Gastroesophageal sphincter (tissue), 4 donors: ENCODE results near the gene WNT3. TPM values are rescaled to one million over a fixed set of nuclear protein-coding genes. Genes with fewer than 3 reads are reported as not detected.

Experiments
- ATAC-seq: fragments of 150-250 bp; one replicate; pipeline ENCODE4 v1.9.1; 2016; ENCODE audit warnings: mild to moderate bottlenecking, moderate library complexity
- H3K27ac ChIP-seq, 4 donors: fragments of 200-600 bp; sonication (generic) in 3 of 4; 1 replicate in 3 of 4; 2 replicates in 1 of 4; pipeline ENCODE4 v1.5.1; 2016 to 2019
- H3K27me3 ChIP-seq: fragments of 200-600 bp; sonication (generic); one replicate; pipeline ENCODE4 v1.5.1; 2019
- H3K36me3 ChIP-seq, 2 donors: fragments of 200-600 bp; sonication (generic); one replicate each; pipeline ENCODE4 v1.5.1; 2019; ENCODE audit warnings: control low read depth in 1 of 2
- H3K4me1 ChIP-seq, 3 donors: fragments of 200-600 bp; sonication (generic); 1 replicate in 2 of 3; 2 replicates in 1 of 3; pipeline ENCODE4 v1.5.1; 2016 to 2019; ENCODE audit warnings: control low read depth in 2 of 3
- H3K4me3 ChIP-seq, 2 donors: fragments of 200-600 bp; sonication (generic); one replicate each; pipeline ENCODE4 v1.5.1; 2019; ENCODE audit warnings: mild to moderate bottlenecking in 1 of 2, moderate library complexity in 1 of 2
- H3K9me3 ChIP-seq, 3 donors: fragments of 200-600 bp; sonication (generic); one replicate each; pipeline ENCODE4 v1.5.1; 2017 to 2019; ENCODE audit warnings: control low read depth in 2 of 3
- CTCF ChIP-seq, 4 experiments: fragments of 200-600 bp in 2 of 4; fragments of 450-650 bp in 2 of 4; sonication (generic) in 1 of 4; IDR thresholded peaks; one replicate each; pipeline ENCODE4 v1.5.1; 2017 to 2019; ENCODE audit warnings: antibody characterized with exemption in 4 of 4, mild to moderate bottlenecking in 2 of 4, moderate library complexity in 2 of 4
- EP300 ChIP-seq: sonication (generic); formaldehyde crosslinking; IDR thresholded peaks from one replicate; pipeline ENCODE4 v1.6.1; 2017; ENCODE audit warnings: antibody characterized with exemption, mild to moderate bottlenecking
- POLR2A ChIP-seq, 2 donors: fragments of 450-650 bp; IDR thresholded peaks; one replicate each; pipeline ENCODE4 v1.6.1; 2017; ENCODE audit warnings: antibody characterized with exemption in 2 of 2, mild to moderate bottlenecking in 2 of 2, moderate library complexity in 1 of 2
- POLR2AphosphoS5 ChIP-seq: sonication (generic); formaldehyde crosslinking; IDR thresholded peaks from one replicate; pipeline ENCODE4 v1.6.1; 2017; ENCODE audit warnings: antibody characterized with exemption
- WGBS, 2 donors: methylation state at CpG; one replicate each; pipeline ENCODE4 v1.1.5; 2018; ENCODE audit warnings: low coverage in 1 of 2; 5-methylcytosine and 5-hydroxymethylcytosine counted together
- total RNA-seq, 4 donors: library from RNA; depleted of rRNA; stranded (reverse); fragments of >200 nt; gene quantifications; one replicate each; pipeline ENCODE4 v1.1.0, GENCODE V29; 2016

WNT3 gene
- total RNA-seq: 1 to 10 TPM in 2 of 4 donors, under 1 TPM in 2; 0.62 to 1.4 (median 0.99) TPM

GRCh38 chr17:46818316-46818928 is at the start of gene WNT3:
TSS of gene WNT3 (minus strand) at chr17:46818692. CDS start at chr17:46818597, 95 bp downstream.
- Histone ChIP-seq H3K27ac (no peak within 1 kb of the TSS), H3K36me3 (no peaks in the 10 kb centered on the region), H3K4me3 (peak within 1 kb of the TSS in 1 of 2 donors; percentile 46), H3K9me3 (peaks cover 0 to 5% (median 0%) of the 10 kb centered on the region in 3 donors), H3K27me3 (peaks cover 98% of the 10 kb centered on the region), H3K4me1 (peaks cover 0 to 35% (median 9%) of the 10 kb centered on the region in 3 donors)
- 0% methylated on average over 2 of the region's 47 CpGs; no CpG with 5 or more reads in 1 of the 2 donors for WGBS, 2 donors
- no peak for ATAC-seq
- TF ChIP-seq POLR2A (IDR thresholded peaks at IDR 0.05) (no peak), CTCF (IDR thresholded peaks at IDR 0.05) (no peak), POLR2AphosphoS5 (no peak), EP300 (no peak)

- H3K27ac ChIP-seq: no peak overlapping the region
- no peak overlapping the region for H3K4me3 ChIP-seq
- no peaks in the 10 kb centered on the region for H3K9me3 ChIP-seq
- ATAC-seq: no peak
- H3K4me1 ChIP-seq: no peaks in the 10 kb centered on the region
- peaks cover 55% of the 10 kb centered on the region for H3K27me3 ChIP-seq
- no peaks in the 10 kb centered on the region for H3K36me3 ChIP-seq
- no peak for TF ChIP-seq POLR2A (IDR thresholded peaks at IDR 0.05)
- TF ChIP-seq POLR2AphosphoS5: no peak
- TF ChIP-seq CTCF (IDR thresholded peaks at IDR 0.05): no peak
- no peak for TF ChIP-seq EP300
Measured at GRCh38 chr17:46866747-46867146, 48.3 kb upstream of the WNT3 start.

- no peaks in the 10 kb centered on the region for H3K9me3 ChIP-seq
- H3K4me3 ChIP-seq: no peak overlapping the region
- ATAC-seq: no peak
- H3K27me3 ChIP-seq: peaks cover 59% of the 10 kb centered on the region
- H3K4me1 ChIP-seq: no peaks in the 10 kb centered on the region
- no peak for TF ChIP-seq CTCF (IDR thresholded peaks at IDR 0.05)
- no peak for TF ChIP-seq POLR2A (IDR thresholded peaks at IDR 0.05)
- TF ChIP-seq POLR2AphosphoS5: no peak
- no peak for TF ChIP-seq EP300
- no peak overlapping the region for H3K27ac ChIP-seq
- 63 to 74% methylated on average over 5 to 7 of the region's 8 CpGs for WGBS, 2 donors
- H3K36me3 ChIP-seq: no peaks in the 10 kb centered on the region
Measured at GRCh38 chr17:46866325-46866724, 47.8 kb upstream of the WNT3 start.

- H3K36me3 ChIP-seq: no peaks in the 10 kb centered on the region
- no peak overlapping the region for H3K4me3 ChIP-seq
- H3K27me3 ChIP-seq: peaks cover 65% of the 10 kb centered on the region
- ATAC-seq: no peak
- no peaks in the 10 kb centered on the region for H3K4me1 ChIP-seq
- no peaks in the 10 kb centered on the region for H3K9me3 ChIP-seq
- no peak overlapping the region for H3K27ac ChIP-seq
- TF ChIP-seq EP300: no peak
- no peak for TF ChIP-seq POLR2AphosphoS5
- no peak for TF ChIP-seq CTCF (IDR thresholded peaks at IDR 0.05)
- TF ChIP-seq POLR2A (IDR thresholded peaks at IDR 0.05): no peak
- WGBS, 2 donors: 10 to 19% methylated on average over 2 to 4 of the region's 8 CpGs
Measured at GRCh38 chr17:46865100-46865499, 46.6 kb upstream of the WNT3 start.

- H3K9me3 ChIP-seq: no peaks in the 10 kb centered on the region
- no peak overlapping the region for H3K4me3 ChIP-seq
- ATAC-seq: no peak
- no peaks in the 10 kb centered on the region for H3K4me1 ChIP-seq
- WGBS, 2 donors: 69 to 78% methylated on average over 4 of the region's 8 CpGs
- TF ChIP-seq EP300: no peak
- no peaks in the 10 kb centered on the region for H3K36me3 ChIP-seq
- no peak overlapping the region for H3K27ac ChIP-seq
- H3K27me3 ChIP-seq: peaks cover 73% of the 10 kb centered on the region
Measured at GRCh38 chr17:46863383-46864121, 45.1 kb upstream of the WNT3 start.
